Ascending aorta (tissue), 2 donors: ENCODE measurements around the gene CRYBA4. TPM values are rescaled to one million over a fixed set of nuclear protein-coding genes. Genes with fewer than 3 reads are reported as not detected.

Experiments used
- DNase-seq, 2 donors: peaks; one replicate each; pipeline ENCODE4 v3.0.0-alpha.2; 2019; ENCODE audit warnings: low spot score in 2 of 2
- H3K27ac ChIP-seq, 2 donors: fragments of 200-600 bp; sonication (generic); one replicate each; pipeline ENCODE4 v1.5.1; 2016 to 2017; ENCODE audit warnings: mild to moderate bottlenecking in 1 of 2
- H3K27me3 ChIP-seq: fragments of 200-600 bp; sonication (generic); one replicate; pipeline ENCODE4 v1.5.1; 2017
- H3K36me3 ChIP-seq, 2 donors: fragments of 200-600 bp; sonication (generic); one replicate each; pipeline ENCODE4 v1.5.1; 2016
- H3K4me1 ChIP-seq, 2 donors: fragments of 200-600 bp; sonication (generic); one replicate each; pipeline ENCODE4 v1.5.1; 2016 to 2017; ENCODE audit warnings: mild to moderate bottlenecking in 1 of 2
- H3K4me3 ChIP-seq, 2 donors: fragments of 200-600 bp; sonication (generic); one replicate each; pipeline ENCODE4 v1.5.1; 2016 to 2017; ENCODE audit warnings: mild to moderate bottlenecking in 1 of 2
- H3K9me3 ChIP-seq, 2 donors: fragments of 200-600 bp; sonication (generic); one replicate each; pipeline ENCODE4 v1.5.1; 2016
- CTCF ChIP-seq, 3 experiments: fragments of 200-600 bp in 2 of 3; fragments of 450-650 bp in 1 of 3; sonication (generic) in 2 of 3; IDR thresholded peaks; one replicate each; pipeline ENCODE4 v1.5.1; 2016 to 2019; ENCODE audit warnings: antibody characterized with exemption in 3 of 3, mild to moderate bottlenecking in 1 of 3, moderate library complexity in 1 of 3
- intact Hi-C: fragments of 100-400 bp; cut with DNase I; formaldehyde crosslinking; loops from one replicate; pipeline ENCODE4 v1.15.1; 2023
- total RNA-seq: library from RNA; depleted of rRNA; stranded (reverse); fragments of >200 nt; gene quantifications from one replicate; pipeline ENCODE4 v1.1.0, GENCODE V29; 2016

The CRYBA4 gene
- total RNA-seq, 1 donor from 2014 or later = not detected

GRCh38 chr22:26636296-26636695 lies 14.5 kb downstream of the CRYBA4 start:
- H3K9me3 ChIP-seq = no peaks in the 10 kb centered on the region
- intact Hi-C loops = no loop called here
- no peaks in the 10 kb centered on the region for H3K4me1 ChIP-seq
- H3K36me3 ChIP-seq = no peaks in the 10 kb centered on the region
- DNase-seq = no peak
- no peaks in the 10 kb centered on the region for H3K27me3 ChIP-seq
- no peak for TF ChIP-seq CTCF (IDR thresholded peaks at IDR 0.05)
- no peak overlapping the region for H3K27ac ChIP-seq
- H3K4me3 ChIP-seq = no peak overlapping the region

- intact Hi-C loops = no loop called here
Measured at GRCh38 chr22:26642465-26643417, 21.0 kb downstream of the CRYBA4 start.

GRCh38 chr22:26643418-26644100 lies 21.8 kb downstream of the CRYBA4 start:
- H3K36me3 ChIP-seq = no peaks in the 10 kb centered on the region
- H3K27me3 ChIP-seq = no peaks in the 10 kb centered on the region
- no peaks in the 10 kb centered on the region for H3K9me3 ChIP-seq
- TF ChIP-seq CTCF (IDR thresholded peaks at IDR 0.05) = no peak
- intact Hi-C loops = no loop called here
- H3K4me3 ChIP-seq = no peak overlapping the region
- DNase-seq = no peak
- peaks cover 3% of the 10 kb centered on the region in 2 donors for H3K4me1 ChIP-seq
- H3K27ac ChIP-seq = no peak overlapping the region

More at GRCh38 chr22:26642465-26643417, 21.0 kb downstream of the CRYBA4 start:
- Histone ChIP-seq H3K9me3 (no peaks in the 10 kb centered on the region), H3K27ac (no peak overlapping the region), H3K27me3 (no peaks in the 10 kb centered on the region), H3K36me3 (no peaks in the 10 kb centered on the region), H3K4me3 (no peak overlapping the region), H3K4me1 (peaks cover 3% of the 10 kb centered on the region in 2 donors)
- DNase-seq = no peak
- TF ChIP-seq CTCF (IDR thresholded peaks at IDR 0.05) = no peak

- intact Hi-C loops = no loop called here
- no peak for DNase-seq
- peaks cover 3% of the 10 kb centered on the region in 2 donors for H3K4me1 ChIP-seq
- H3K4me3 ChIP-seq = no peak overlapping the region
- no peak for TF ChIP-seq CTCF (IDR thresholded peaks at IDR 0.05)
- H3K27ac ChIP-seq = no peak overlapping the region
- no peaks in the 10 kb centered on the region for H3K9me3 ChIP-seq
- no peaks in the 10 kb centered on the region for H3K27me3 ChIP-seq
- no peaks in the 10 kb centered on the region for H3K36me3 ChIP-seq
Measured at GRCh38 chr22:26646158-26646557, 24.4 kb downstream of the CRYBA4 start.

GRCh38 chr22:26648011-26648497 lies 26.3 kb downstream of the CRYBA4 start:
- DNase-seq = no peak
- Histone ChIP-seq H3K36me3 (no peaks in the 10 kb centered on the region), H3K27ac (no peak overlapping the region), H3K9me3 (no peaks in the 10 kb centered on the region), H3K4me3 (no peak overlapping the region), H3K27me3 (no peaks in the 10 kb centered on the region), H3K4me1 (peaks cover 3% of the 10 kb centered on the region in 2 donors)
- TF ChIP-seq CTCF (IDR thresholded peaks at IDR 0.05) = no peak
- intact Hi-C loops = no loop called here
